PC-9 (cell line): ENCODE measurements around the gene LSM14A. TPM values are rescaled to one million over a fixed set of nuclear protein-coding genes. Genes with fewer than 3 reads are reported as not detected.

Experiments
- BruUV-seq: library from RNA; stranded (reverse); fragments of 400-500 nt; replicated peaks from 2 replicates; lab custom pipeline; 2021; lab: Mats Ljungman, UMichigan
- CTCF ChIA-PET: fragments of 300-600 bp; sonication (Branson Sonifier 250); formaldehyde crosslinking; loops from one replicate; lab custom pipeline; 2022; ENCODE audit warnings: antibody characterized with exemption; lab: Charles Lee
- POLR2A ChIA-PET: fragments of 300-600 bp; sonication (Branson Sonifier 250); formaldehyde crosslinking; loops from one replicate; lab custom pipeline; 2022; ENCODE audit warnings: antibody characterized with exemption; ENCODE audit not compliant: unreplicated experiment; lab: Charles Lee
- DNase-seq, 2 experiments: peaks; one replicate each; pipeline versions ENCODE4 v3.0.0 to v3.0.0-alpha.2; 2015 to 2022; ENCODE audit warnings: mixed read lengths in 1 of 2
- H2AFZ ChIP-seq: fragments of 200-600 bp; sonication (generic); 2 replicates; pipeline ENCODE4 v1.8.1; 2017; ENCODE audit warnings: antibody characterized with exemption
- H3F3A ChIP-seq: fragments of 200-600 bp; sonication (generic); 2 replicates; pipeline ENCODE4 v1.8.1; 2017; ENCODE audit warnings: antibody characterized with exemption, mild to moderate bottlenecking, low read depth; ENCODE audit not compliant: insufficient read depth
- H3K27ac ChIP-seq: fragments of 200-600 bp; sonication (generic); 2 replicates; pipeline ENCODE4 v1.6.1; 2016; ENCODE audit warnings: mixed run types
- H3K27me3 ChIP-seq: fragments of 200-600 bp; sonication (generic); 2 replicates; pipeline ENCODE4 v1.6.1; 2016; ENCODE audit warnings: low read depth, mixed run types; ENCODE audit not compliant: insufficient read depth
- H3K36me3 ChIP-seq: fragments of 200-600 bp; sonication (generic); 2 replicates; pipeline ENCODE4 v1.6.1; 2016; ENCODE audit warnings: low read depth, mixed run types
- H3K4me1 ChIP-seq: fragments of 200-600 bp; sonication (generic); replicated peaks from 2 replicates; pipeline ENCODE4 v1.6.1; 2016; ENCODE audit warnings: mixed run types; ENCODE audit not compliant: insufficient read depth
- H3K4me2 ChIP-seq: fragments of 200-600 bp; sonication (generic); 2 replicates; pipeline ENCODE4 v1.6.1; 2017; ENCODE audit warnings: mixed run types
- H3K4me3 ChIP-seq: fragments of 200-600 bp; sonication (generic); 2 replicates; pipeline ENCODE4 v1.6.1; 2016; ENCODE audit warnings: mixed run types
- H3K79me2 ChIP-seq: fragments of 200-600 bp; sonication (generic); 2 replicates; pipeline ENCODE4 v1.6.1; 2017; ENCODE audit warnings: low read depth, mixed run types
- H3K9me2 ChIP-seq: fragments of 200-600 bp; sonication (generic); 2 replicates; pipeline ENCODE4 v1.8.1; 2017; ENCODE audit warnings: mild to moderate bottlenecking; ENCODE audit not compliant: insufficient read depth
- H3K9me3 ChIP-seq: fragments of 200-600 bp; sonication (generic); 2 replicates; pipeline ENCODE4 v1.8.1; 2016; ENCODE audit warnings: low read depth; ENCODE audit not compliant: insufficient read depth
- H4K20me1 ChIP-seq: fragments of 200-600 bp; sonication (generic); 2 replicates; pipeline ENCODE4 v1.8.1; 2017; ENCODE audit not compliant: insufficient read depth
- EZH2 ChIP-seq: fragments of 200-600 bp; sonication (generic); IDR thresholded peaks from 2 replicates; pipeline ENCODE4 v1.8.0; 2017; ENCODE audit warnings: antibody characterized with exemption, low read depth
- intact Hi-C: fragments of 100-400 bp; cut with micrococcal nuclease; formaldehyde crosslinking; loops from one replicate; pipeline ENCODE4 v1.10.0; 2022; ENCODE audit not compliant: unreplicated experiment
- total RNA-seq: library from RNA; stranded (reverse); gene quantifications from 2 replicates; pipeline ENCODE4 v1.2.3, GENCODE V29; 2021
- TF ChIP-seq, protein P1 (sequence below): fragments of 200-600 bp; sonication (generic); conservative IDR thresholded peaks from 2 replicates; pipeline ENCODE4 v1.6.1; 2017; ENCODE audit warnings: mixed run types, antibody characterized with exemption, mild to moderate bottlenecking, moderate library complexity

LSM14A gene
- total RNA-seq, 1 experiment from 2014 or later = 169 TPM

DNA sequence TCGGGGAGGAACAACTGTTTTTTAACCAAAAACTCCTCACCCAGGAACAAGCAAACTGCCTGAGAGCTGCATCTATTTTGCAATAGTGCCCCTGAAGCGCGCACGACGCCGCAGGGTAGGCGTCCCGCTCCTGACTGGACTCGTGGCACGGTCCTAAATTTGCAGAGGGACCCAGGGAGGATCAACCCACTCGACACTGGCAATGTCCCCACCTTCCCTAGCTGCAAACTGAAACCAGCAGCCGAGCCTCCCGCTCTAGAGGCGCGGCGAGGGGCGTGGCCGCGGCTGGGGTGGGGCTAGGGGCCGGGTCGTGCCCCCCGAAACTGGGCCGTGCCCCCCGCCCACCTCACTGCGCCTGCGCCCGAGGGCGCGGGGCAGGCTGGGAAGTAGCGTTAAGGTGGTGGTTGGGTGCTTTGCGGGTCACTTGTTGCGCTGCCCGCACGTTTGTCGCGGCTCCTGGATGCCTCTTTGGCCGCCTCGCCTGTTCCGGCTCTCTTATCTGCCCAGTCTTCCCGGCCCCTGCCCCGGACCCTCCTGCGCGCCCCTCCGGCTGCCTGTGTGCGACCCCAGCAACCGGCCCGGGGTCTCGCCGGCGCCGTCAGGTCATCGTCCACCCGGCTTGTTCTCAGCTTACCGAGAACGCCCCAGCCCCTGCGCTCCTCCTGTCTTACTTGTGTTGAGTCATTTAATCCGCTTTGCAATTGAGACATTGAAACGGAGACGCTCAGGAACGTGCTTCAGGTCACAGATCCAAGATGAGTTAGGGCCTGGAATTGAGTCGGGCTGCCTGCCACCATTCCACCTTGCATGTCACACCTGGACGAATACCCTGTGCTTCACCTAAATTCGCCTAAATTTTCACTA is 37.9 kb upstream of the LSM14A start:
- Histone ChIP-seq H3K36me3 (no peaks in the 10 kb centered on the region), H3K27me3 (peaks cover 22% of the 10 kb centered on the region; the same call in 1 of the 2 replicates), H3K27ac (peak overlapping the region; percentile 81), H3K4me1 (peaks cover 6% of the 10 kb centered on the region; the same call in 1 of the 2 replicates), H3K4me3 (peak overlapping the region; percentile 100), H4K20me1 (no peaks in the 10 kb centered on the region), H3K79me2 (no peaks in the 10 kb centered on the region), H2AFZ (peak overlapping the region; percentile 100), H3F3A (no peaks in the 10 kb centered on the region), H3K9me2 (no peaks in the 10 kb centered on the region), H3K4me2 (peak overlapping the region; percentile 93), H3K9me3 (no peaks in the 10 kb centered on the region)
- CTCF ChIA-PET = interaction anchor here (0.8 kb wide), 1 partner anchor 357 kb away, joined by 3 read pairs; no protein-coding TSS in a partner anchor
- intact Hi-C loops = loop anchor here (1.0 to 5.0 kb wide), 2 partner anchors 37 to 337 kb away; partner anchors contain the start of gene KCTD15
- DNase-seq = peak; percentile 52 to 92
- BruUV-seq = TSS peak; percentile 93
- TF ChIP-seq EZH2 = no peak
- TF ChIP-seq, protein P1, sequence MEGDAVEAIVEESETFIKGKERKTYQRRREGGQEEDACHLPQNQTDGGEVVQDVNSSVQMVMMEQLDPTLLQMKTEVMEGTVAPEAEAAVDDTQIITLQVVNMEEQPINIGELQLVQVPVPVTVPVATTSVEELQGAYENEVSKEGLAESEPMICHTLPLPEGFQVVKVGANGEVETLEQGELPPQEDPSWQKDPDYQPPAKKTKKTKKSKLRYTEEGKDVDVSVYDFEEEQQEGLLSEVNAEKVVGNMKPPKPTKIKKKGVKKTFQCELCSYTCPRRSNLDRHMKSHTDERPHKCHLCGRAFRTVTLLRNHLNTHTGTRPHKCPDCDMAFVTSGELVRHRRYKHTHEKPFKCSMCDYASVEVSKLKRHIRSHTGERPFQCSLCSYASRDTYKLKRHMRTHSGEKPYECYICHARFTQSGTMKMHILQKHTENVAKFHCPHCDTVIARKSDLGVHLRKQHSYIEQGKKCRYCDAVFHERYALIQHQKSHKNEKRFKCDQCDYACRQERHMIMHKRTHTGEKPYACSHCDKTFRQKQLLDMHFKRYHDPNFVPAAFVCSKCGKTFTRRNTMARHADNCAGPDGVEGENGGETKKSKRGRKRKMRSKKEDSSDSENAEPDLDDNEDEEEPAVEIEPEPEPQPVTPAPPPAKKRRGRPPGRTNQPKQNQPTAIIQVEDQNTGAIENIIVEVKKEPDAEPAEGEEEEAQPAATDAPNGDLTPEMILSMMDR = no peak
- POLR2A ChIA-PET = interaction anchor here (0.6 to 0.7 kb wide), 2 partner anchors 739 to 1580 kb away, joined by 5 to 6 read pairs; no protein-coding TSS in a partner anchor

DNA sequence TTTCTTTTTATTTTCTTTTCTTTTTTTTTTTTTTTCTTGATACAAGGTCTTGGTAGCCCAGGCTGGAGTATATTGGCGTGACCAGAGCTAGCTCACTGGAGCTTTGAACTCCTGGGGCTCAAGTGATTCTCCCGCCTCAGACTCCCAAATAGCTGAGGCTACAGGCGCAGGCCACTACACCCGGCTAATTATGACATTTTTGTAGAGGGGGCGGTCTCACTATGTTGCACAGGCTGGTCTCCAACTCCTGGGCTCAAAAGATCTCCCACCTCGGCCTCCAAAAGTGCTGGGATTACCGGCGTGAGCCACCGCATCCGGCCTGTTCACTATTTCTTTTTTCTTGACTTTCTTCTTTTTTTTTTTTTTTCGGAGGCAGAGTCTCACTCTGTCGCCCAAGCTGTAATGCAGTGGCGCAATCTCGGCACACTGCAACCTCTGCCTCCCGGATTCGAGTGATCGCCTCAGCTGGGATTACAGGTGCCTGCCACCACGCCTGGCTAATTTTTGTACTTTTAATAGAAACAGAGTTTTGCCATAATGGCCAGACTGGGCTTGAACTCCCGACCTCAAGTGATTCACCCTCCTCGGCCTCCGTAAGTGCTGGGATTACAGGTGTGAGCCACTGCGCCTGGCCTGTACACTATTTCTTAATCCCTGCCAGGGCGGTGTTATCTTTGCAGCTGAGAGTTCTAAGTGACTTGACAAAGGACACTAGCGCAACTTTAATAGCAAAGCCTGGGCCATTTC is 37.1 kb upstream of the LSM14A start:
- TF ChIP-seq, protein P1 = no peak
- no peak for TF ChIP-seq EZH2
- no TSS peak for BruUV-seq
- Histone ChIP-seq H3K36me3 (no peaks in the 10 kb centered on the region), H3K79me2 (no peaks in the 10 kb centered on the region), H2AFZ (peak overlapping the region; percentile 100), H3K9me2 (no peaks in the 10 kb centered on the region), H3K27me3 (peaks cover 20% of the 10 kb centered on the region; the same call in 1 of the 2 replicates), H3F3A (no peaks in the 10 kb centered on the region), H3K27ac (peak overlapping the region; percentile 81), H3K4me3 (peak overlapping the region; percentile 100), H3K4me2 (peak overlapping the region; percentile 93), H3K9me3 (no peaks in the 10 kb centered on the region), H3K4me1 (peaks cover 6% of the 10 kb centered on the region; the same call in 1 of the 2 replicates), H4K20me1 (no peaks in the 10 kb centered on the region)
- POLR2A ChIA-PET = no interaction called here
- CTCF ChIA-PET = no interaction called here
- intact Hi-C loops = loop anchor here (5.0 kb wide), 1 partner anchor 338 kb away; the partner anchor contains the start of gene KCTD15
- DNase-seq = no peak
